Measurements from ENCODE around the gene ARHGAP33.
A peak's percentile ranks its signal among the peaks of the same experiment; 100 is the strongest.

The ARHGAP33 gene

DNA sequence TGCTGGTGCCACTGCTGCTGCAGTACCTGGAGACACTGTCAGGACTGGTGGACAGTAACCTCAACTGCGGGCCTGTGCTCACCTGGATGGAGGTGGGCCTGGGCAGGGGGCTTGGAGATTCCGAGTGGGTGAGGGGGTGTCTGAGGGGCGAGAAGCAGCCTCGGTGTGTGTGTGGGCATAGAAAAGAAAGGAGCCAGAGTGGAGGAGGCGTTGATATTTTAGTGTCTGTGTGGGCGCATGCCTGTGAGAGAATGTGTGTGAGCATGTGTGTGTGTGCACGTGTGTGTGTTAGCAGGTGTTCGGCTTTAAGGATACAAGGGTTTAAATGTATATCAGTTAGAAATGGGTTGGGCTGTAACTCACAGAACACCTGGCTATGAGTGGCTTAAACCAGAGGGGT lies 3.7 kb downstream of the ARHGAP33 start:
- no peak overlapping the region for H2AFZ ChIP-seq (ENCODE audit: low read length)
- H3K9ac ChIP-seq (ENCODE audit: low read depth, low read length, poor library complexity, severe bottlenecking), result peak overlapping the region; percentile 4
- no peaks in the 10 kb centered on the region for H3F3A ChIP-seq (ENCODE audit: low read depth)
- H3K27me3 ChIP-seq (ENCODE audit: insufficient read depth, low read length, poor library complexity, severe bottlenecking), result no peaks in the 10 kb centered on the region
- H3K4me3 ChIP-seq (ENCODE audit: low read length, poor library complexity, severe bottlenecking), result no peak overlapping the region
- no peaks in the 10 kb centered on the region for H3K9me3 ChIP-seq (ENCODE audit: insufficient read depth, low read depth, low read length)
- H3K79me2 ChIP-seq (ENCODE audit: insufficient read depth, low read length), result peaks cover 39% of the 10 kb centered on the region
- H3K4me2 ChIP-seq (ENCODE audit: low read depth, low read length, poor library complexity, severe bottlenecking), result peak overlapping the region; percentile 95
- TF ChIP-seq EZH2phosphoT487 (IDR thresholded peaks at IDR 0.05; ENCODE audit: borderline replicate concordance) (no peak), CTCF (conservative IDR thresholded peaks at IDR 0.05; ENCODE audit: low read length) (no peak)
- H3K9me2 ChIP-seq (replicated peaks; ENCODE audit: low read depth, low read length), result no peaks in the 10 kb centered on the region
- H3K4me1 ChIP-seq (ENCODE audit: insufficient read depth, low read length, poor library complexity, severe bottlenecking), result peaks cover 28% of the 10 kb centered on the region
- H3K36me3 ChIP-seq (ENCODE audit: insufficient read depth, low read length), result peaks cover 22% of the 10 kb centered on the region; the same call in 1 of the 2 replicates
- H4K20me1 ChIP-seq (ENCODE audit: insufficient read depth, low read length, poor library complexity, severe bottlenecking), result peaks cover 11% of the 10 kb centered on the region

DNA sequence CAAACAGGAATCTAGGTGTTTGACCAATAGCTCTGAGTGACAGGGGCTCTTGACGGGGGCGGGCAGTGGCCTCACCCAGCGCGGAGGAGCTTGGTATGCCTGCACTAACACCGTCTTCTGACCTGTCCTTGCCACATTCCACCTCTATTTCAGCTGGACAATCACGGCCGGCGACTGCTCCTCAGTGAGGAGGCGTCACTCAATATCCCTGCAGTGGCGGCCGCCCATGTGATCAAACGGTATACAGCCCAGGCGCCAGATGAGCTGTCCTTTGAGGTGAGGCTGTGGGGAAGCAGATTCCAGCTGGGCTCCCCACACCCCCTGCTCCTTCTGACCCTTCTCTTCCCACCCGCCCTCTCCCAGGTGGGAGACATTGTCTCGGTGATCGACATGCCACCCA lies 4.7 kb downstream of the ARHGAP33 start:
- Histone ChIP-seq H3K4me3 (ENCODE audit: low read length, poor library complexity, severe bottlenecking) (no peak overlapping the region), H3K4me1 (ENCODE audit: insufficient read depth, low read length, poor library complexity, severe bottlenecking) (peaks cover 23% of the 10 kb centered on the region), H3K9me3 (ENCODE audit: insufficient read depth, low read depth, low read length) (no peaks in the 10 kb centered on the region), H3K4me2 (ENCODE audit: low read depth, low read length, poor library complexity, severe bottlenecking) (no peak overlapping the region), H3K79me2 (ENCODE audit: insufficient read depth, low read length) (peaks cover 39% of the 10 kb centered on the region), H3K9me2 (replicated peaks; ENCODE audit: low read depth, low read length) (no peaks in the 10 kb centered on the region), H4K20me1 (ENCODE audit: insufficient read depth, low read length, poor library complexity, severe bottlenecking) (peaks cover 11% of the 10 kb centered on the region), H3F3A (ENCODE audit: low read depth) (no peaks in the 10 kb centered on the region), H3K27me3 (ENCODE audit: insufficient read depth, low read length, poor library complexity, severe bottlenecking) (no peaks in the 10 kb centered on the region), H3K9ac (ENCODE audit: low read depth, low read length, poor library complexity, severe bottlenecking) (no peak overlapping the region), H2AFZ (ENCODE audit: low read length) (no peak overlapping the region), H3K36me3 (ENCODE audit: insufficient read depth, low read length) (peaks cover 22% of the 10 kb centered on the region; the same call in 1 of the 2 replicates)
- TF ChIP-seq CTCF (conservative IDR thresholded peaks at IDR 0.05; ENCODE audit: low read length), result no peak
- TF ChIP-seq EZH2phosphoT487 (IDR thresholded peaks at IDR 0.05; ENCODE audit: borderline replicate concordance), result no peak

GRCh38 chr19:35780717-35781116 lies 5.4 kb downstream of the ARHGAP33 start:
- H3K4me3 ChIP-seq (ENCODE audit: low read length, poor library complexity, severe bottlenecking), result no peak overlapping the region
- no peaks in the 10 kb centered on the region for H3K9me2 ChIP-seq (replicated peaks; ENCODE audit: low read depth, low read length)
- peaks cover 22% of the 10 kb centered on the region; the same call in 1 of the 2 replicates for H3K36me3 ChIP-seq (ENCODE audit: insufficient read depth, low read length)
- H3K4me1 ChIP-seq (ENCODE audit: insufficient read depth, low read length, poor library complexity, severe bottlenecking), result peaks cover 23% of the 10 kb centered on the region
- TF ChIP-seq CTCF (conservative IDR thresholded peaks at IDR 0.05; ENCODE audit: low read length) (no peak), EZH2phosphoT487 (IDR thresholded peaks at IDR 0.05; ENCODE audit: borderline replicate concordance) (no peak)
- H3K79me2 ChIP-seq (ENCODE audit: insufficient read depth, low read length), result peaks cover 38% of the 10 kb centered on the region
- H3K9me3 ChIP-seq (ENCODE audit: insufficient read depth, low read depth, low read length), result no peaks in the 10 kb centered on the region
- H3K4me2 ChIP-seq (ENCODE audit: low read depth, low read length, poor library complexity, severe bottlenecking), result no peak overlapping the region
- no peaks in the 10 kb centered on the region for H3F3A ChIP-seq (ENCODE audit: low read depth)
- no peaks in the 10 kb centered on the region for H3K27me3 ChIP-seq (ENCODE audit: insufficient read depth, low read length, poor library complexity, severe bottlenecking)
- H2AFZ ChIP-seq (ENCODE audit: low read length), result no peak overlapping the region
- no peak overlapping the region for H3K9ac ChIP-seq (ENCODE audit: low read depth, low read length, poor library complexity, severe bottlenecking)
- peaks cover 11% of the 10 kb centered on the region for H4K20me1 ChIP-seq (ENCODE audit: insufficient read depth, low read length, poor library complexity, severe bottlenecking)

All from Loucy (cell line).